ENCODE measurements around the gene CLEC2L. TPM values are rescaled to one million over a fixed set of nuclear protein-coding genes. Genes with fewer than 3 reads are reported as not detected.

The CLEC2L gene
- not detected for polyA plus RNA-seq (2013, experiment 1 of 2; ENCODE audit: insufficient read length)
- 0.06 TPM for polyA plus RNA-seq (2013, experiment 2 of 2; ENCODE audit: insufficient read length)

- no peak for DNase-seq
Observed at GRCh38 chr7:139523199-139523941, at the start of gene CLEC2L. CLEC2L (plus strand) TSS chr7:139523685; CDS start chr7:139523928, 243 bp downstream.

GRCh38 chr7:139476139-139476538 is 47.3 kb upstream of the CLEC2L start:
- no peak for DNase-seq

- DNase-seq, result no peak
Observed at GRCh38 chr7:139476891-139477290, 46.6 kb upstream of the CLEC2L start.

GRCh38 chr7:139479620-139480019 is 43.9 kb upstream of the CLEC2L start:
- no peak for DNase-seq

- no peak for DNase-seq
Observed at GRCh38 chr7:139481364-139481763, 42.1 kb upstream of the CLEC2L start.

GRCh38 chr7:139482122-139482521 is 41.4 kb upstream of the CLEC2L start:
- no peak for DNase-seq

GRCh38 chr7:139482662-139483466 is 40.6 kb upstream of the CLEC2L start:
- peak; percentile 15 for DNase-seq

- no peak for DNase-seq
Observed at GRCh38 chr7:139487366-139488080, 36.0 kb upstream of the CLEC2L start.

- DNase-seq, result no peak
Observed at GRCh38 chr7:139488810-139489209, 34.7 kb upstream of the CLEC2L start.

- DNase-seq, result no peak
Observed at GRCh38 chr7:139490130-139490529, 33.4 kb upstream of the CLEC2L start.

- DNase-seq, result no peak
Observed at GRCh38 chr7:139492293-139492692, 31.2 kb upstream of the CLEC2L start.

- DNase-seq, result no peak
Observed at GRCh38 chr7:139494835-139495579, 28.5 kb upstream of the CLEC2L start.

- DNase-seq, result no peak
Observed at GRCh38 chr7:139495580-139496125, 27.8 kb upstream of the CLEC2L start.

GRCh38 chr7:139496528-139496927 is 27.0 kb upstream of the CLEC2L start:
- DNase-seq, result no peak

GRCh38 chr7:139500770-139501138 is 22.7 kb upstream of the CLEC2L start:
- no peak for DNase-seq

GRCh38 chr7:139502226-139502625 is 21.3 kb upstream of the CLEC2L start:
- DNase-seq, result no peak

- no peak for DNase-seq
Observed at GRCh38 chr7:139505563-139505962, 17.9 kb upstream of the CLEC2L start.

- DNase-seq, result no peak
Observed at GRCh38 chr7:139509535-139509934, 13.9 kb upstream of the CLEC2L start.

GRCh38 chr7:139511315-139511714 is 12.2 kb upstream of the CLEC2L start:
- DNase-seq, result no peak

- DNase-seq, result no peak
Observed at GRCh38 chr7:139515266-139515665, 8.2 kb upstream of the CLEC2L start.

GRCh38 chr7:139521439-139521838 is 2.0 kb upstream of the CLEC2L start:
- no peak for DNase-seq

- no peak for DNase-seq
Observed at GRCh38 chr7:139522830-139523198, 671 bp upstream of the CLEC2L start.

All from fibroblast of skin of abdomen (primary cell).